Uterus (tissue), 4 donors: Measurements from ENCODE around the gene KCTD21. TPM values are rescaled to one million over a fixed set of nuclear protein-coding genes. Genes with fewer than 3 reads are reported as not detected.
A peak's percentile ranks its signal among the peaks of the same experiment; 100 is the strongest.

ENCODE experiments used
- DNase-seq, 2 donors: peaks; one replicate each; pipeline ENCODE4 v3.0.0-alpha.2; 2019 to 2020
- H3K27ac ChIP-seq, 2 donors: fragments of 200-600 bp; sonication (generic); 1 replicate in 1 of 2; 2 replicates in 1 of 2; pipeline ENCODE4 v1.5.1; 2016 to 2018
- H3K27me3 ChIP-seq, 2 donors: fragments of 200-600 bp; sonication (generic); one replicate each; pipeline ENCODE4 v1.5.1; 2018 to 2019; ENCODE audit warnings: control low read depth in 1 of 2
- H3K36me3 ChIP-seq, 2 donors: fragments of 200-600 bp; sonication (generic); one replicate each; pipeline ENCODE4 v1.5.1; 2019; ENCODE audit warnings: control low read depth in 1 of 2
- H3K4me1 ChIP-seq, 2 donors: fragments of 200-600 bp; sonication (generic); one replicate each; pipeline ENCODE4 v1.5.1; 2018 to 2019; ENCODE audit warnings: control low read depth in 1 of 2
- H3K4me3 ChIP-seq, 2 donors: fragments of 200-600 bp; sonication (generic); 1 replicate in 1 of 2; 2 replicates in 1 of 2; pipeline ENCODE4 v1.5.1; 2018 to 2019; ENCODE audit warnings: mild to moderate bottlenecking in 1 of 2
- H3K9me3 ChIP-seq, 2 donors: fragments of 200-600 bp; sonication (generic); one replicate each; pipeline ENCODE4 v1.5.1; 2019; ENCODE audit warnings: control low read depth in 1 of 2
- CTCF ChIP-seq, 4 experiments: fragments of 200-600 bp in 2 of 4; fragments of 450-650 bp in 2 of 4; sonication (generic) in 2 of 4; IDR thresholded peaks; one replicate each; pipeline ENCODE4 v1.5.1; 2016 to 2019; ENCODE audit warnings: antibody characterized with exemption in 4 of 4, mild to moderate bottlenecking in 2 of 4, moderate library complexity in 1 of 4
- POLR2A ChIP-seq, 2 donors: fragments of 450-650 bp; IDR thresholded peaks; one replicate each; pipeline ENCODE4 v1.6.1; 2016; ENCODE audit warnings: antibody characterized with exemption in 2 of 2, mild to moderate bottlenecking in 1 of 2, moderate library complexity in 1 of 2
- intact Hi-C: fragments of 100-400 bp; cut with DNase I; formaldehyde crosslinking; loops from one replicate; pipeline ENCODE4 v1.15.1; 2023; ENCODE audit warnings: low total_unique reads
- total RNA-seq, 4 donors: library from RNA; depleted of rRNA in 3 of 4; stranded (reverse); fragments of >200 nt in 3 of 4; gene quantifications; one replicate each; pipeline versions ENCODE4 v1.1.0 to v1.2.4, GENCODE V29; 2014 to 2023
- donor health status: DM: yes; HTN: yes; CAD: no.

KCTD21 gene
- total RNA-seq, 4 donors from 2014 or later = 6.2 to 12.4 (median 10.6) TPM

- H3K36me3 ChIP-seq = no peaks in the 10 kb centered on the region
- no peaks in the 10 kb centered on the region for H3K4me1 ChIP-seq
- H3K27ac ChIP-seq = no peak overlapping the region
- intact Hi-C loops = no loop called here
- TF ChIP-seq POLR2A (IDR thresholded peaks at IDR 0.05) (no peak), CTCF (IDR thresholded peaks at IDR 0.05) (no peak)
- H3K4me3 ChIP-seq = no peak overlapping the region
- H3K9me3 ChIP-seq = no peaks in the 10 kb centered on the region
- no peak for DNase-seq
- H3K27me3 ChIP-seq = no peaks in the 10 kb centered on the region
Measured at GRCh38 chr11:78150346-78150745, 38.1 kb downstream of the KCTD21 start.

- TF ChIP-seq POLR2A (IDR thresholded peaks at IDR 0.05) = no peak
- peak in 2 of 4 experiments; percentile 21 to 43 for TF ChIP-seq CTCF (IDR thresholded peaks at IDR 0.05)
- no peak overlapping the region for H3K4me3 ChIP-seq
- DNase-seq = no peak
- H3K36me3 ChIP-seq = no peaks in the 10 kb centered on the region
- intact Hi-C loops = no loop called here
- H3K27ac ChIP-seq = no peak overlapping the region
- H3K4me1 ChIP-seq = no peaks in the 10 kb centered on the region
- no peaks in the 10 kb centered on the region for H3K27me3 ChIP-seq
- no peaks in the 10 kb centered on the region for H3K9me3 ChIP-seq
Measured at GRCh38 chr11:78149646-78150045, 38.8 kb downstream of the KCTD21 start.

GRCh38 chr11:78147807-78148206 lies 40.6 kb downstream of the KCTD21 start:
- no peak overlapping the region for H3K27ac ChIP-seq
- no peak overlapping the region for H3K4me3 ChIP-seq
- H3K27me3 ChIP-seq = no peaks in the 10 kb centered on the region
- intact Hi-C loops = no loop called here
- no peaks in the 10 kb centered on the region for H3K9me3 ChIP-seq
- DNase-seq = no peak
- no peaks in the 10 kb centered on the region for H3K4me1 ChIP-seq
- no peaks in the 10 kb centered on the region for H3K36me3 ChIP-seq
- TF ChIP-seq POLR2A (IDR thresholded peaks at IDR 0.05) (no peak), CTCF (IDR thresholded peaks at IDR 0.05) (no peak)

- TF ChIP-seq CTCF (IDR thresholded peaks at IDR 0.05) = no peak
- no peak for TF ChIP-seq POLR2A (IDR thresholded peaks at IDR 0.05)
Measured at GRCh38 chr11:78145511-78146025, 42.9 kb downstream of the KCTD21 start.

GRCh38 chr11:78140392-78141077 lies 47.9 kb downstream of the KCTD21 start:
- TF ChIP-seq POLR2A (IDR thresholded peaks at IDR 0.05) = no peak
- no peak for TF ChIP-seq CTCF (IDR thresholded peaks at IDR 0.05)
- no peaks in the 10 kb centered on the region for H3K4me1 ChIP-seq
- intact Hi-C loops = no loop called here
- no peaks in the 10 kb centered on the region for H3K36me3 ChIP-seq
- DNase-seq = no peak
- H3K9me3 ChIP-seq = no peaks in the 10 kb centered on the region
- no peaks in the 10 kb centered on the region for H3K27me3 ChIP-seq
- peak overlapping the region; percentile 67 to 68 for H3K27ac ChIP-seq
- peak overlapping the region; percentile 60 to 79 for H3K4me3 ChIP-seq

More at GRCh38 chr11:78145511-78146025, 42.9 kb downstream of the KCTD21 start:
- no peak overlapping the region for H3K4me3 ChIP-seq
- DNase-seq = no peak
- intact Hi-C loops = no loop called here
- no peak overlapping the region for H3K27ac ChIP-seq
- no peaks in the 10 kb centered on the region for H3K4me1 ChIP-seq
- no peaks in the 10 kb centered on the region for H3K27me3 ChIP-seq
- no peaks in the 10 kb centered on the region for H3K9me3 ChIP-seq
- H3K36me3 ChIP-seq = no peaks in the 10 kb centered on the region
